Adrenal gland (tissue), 12 donors: ENCODE measurements around the gene NADSYN1. TPM values are rescaled to one million over a fixed set of nuclear protein-coding genes. Genes with fewer than 3 reads are reported as not detected.
"Not testable (repeated sequence)": the region's sequence is repeated elsewhere in the genome, so short reads cannot be mapped to it uniquely, and the experiment has no call there.

Experiments
- DNase-seq, 7 donors: peaks; one replicate each; pipeline ENCODE4 v3.0.0-alpha.2; 2019 to 2020
- H3K27ac ChIP-seq, 5 donors: fragments of 200-600 bp; sonication (generic) in 4 of 5; 1 replicate in 3 of 5; 2 replicates in 2 of 5; pipeline versions ENCODE4 v1.5.1 to v1.8.0; 2016 to 2020; ENCODE audit warnings: mild to moderate bottlenecking in 1 of 5
- H3K27me3 ChIP-seq: fragments of 200-600 bp; 2 replicates; pipeline ENCODE4 v1.8.0; 2021
- H3K36me3 ChIP-seq, 2 donors: fragments of 200-600 bp; replicated peaks in 1 of 2; 1 replicate in 1 of 2; 2 replicates in 1 of 2; pipeline versions ENCODE4 v1.5.1 to v1.8.0; 2018 to 2022
- H3K4me1 ChIP-seq, 2 donors: fragments of 200-600 bp; replicated peaks in 1 of 2; 1 replicate in 1 of 2; 2 replicates in 1 of 2; pipeline versions ENCODE4 v1.5.1 to v1.8.0; 2018 to 2021
- H3K4me3 ChIP-seq, 4 donors: fragments of 200-600 bp; sonication (generic) in 3 of 4; one replicate each; pipeline ENCODE4 v1.5.1; 2016 to 2018
- H3K9me3 ChIP-seq, 3 donors: fragments of 200-600 bp; sonication (generic) in 1 of 3; replicated peaks in 1 of 3; 1 replicate in 2 of 3; 2 replicates in 1 of 3; pipeline versions ENCODE4 v1.5.1 to v1.8.0; 2016 to 2021
- CTCF ChIP-seq, 6 experiments: fragments of 450-650 bp in 4 of 6; fragments of 200-600 bp in 2 of 6; sonication (generic) in 1 of 6; IDR thresholded peaks; 1 replicate in 5 of 6; 2 replicates in 1 of 6; pipeline versions ENCODE4 v1.5.1 to v1.8.0; 2016 to 2021; ENCODE audit warnings: antibody characterized with exemption in 6 of 6, mild to moderate bottlenecking in 2 of 6, moderate library complexity in 1 of 6
- POLR2A ChIP-seq, 2 donors: fragments of 450-650 bp; IDR thresholded peaks; one replicate each; pipeline ENCODE4 v1.6.1; 2017; ENCODE audit warnings: antibody characterized with exemption in 2 of 2, mild to moderate bottlenecking in 2 of 2, moderate library complexity in 1 of 2
- WGBS, 4 donors: extraction: QIAGEN DNeasy Blood & Tissue Kit in 2 of 4; methylation state at CpG; one replicate each; pipeline versions ENCODE4 v1.1.5 to v1.1.7; 2013 to 2017; 5-methylcytosine and 5-hydroxymethylcytosine counted together
- intact Hi-C, 2 donors: fragments of 100-400 bp; cut with DNase I; formaldehyde crosslinking; loops; one replicate each; pipeline versions ENCODE4 v1.14.1 to v1.15.0; 2022 to 2023
- polyA plus RNA-seq, 3 donors: library from polyadenylated mRNA; stranded (reverse); fragments of 200-250 nt in 2 of 3; fragments of 350-450 nt in 1 of 3; fragmentation: Illumina TruSeq in 1 of 3; extraction: RNeasy Lipid Tissue Mini Kit (QIAGEN cat#74804) in 1 of 3; gene quantifications; one replicate each; pipeline ENCODE4 v1.2.3, GENCODE V29; 2013 to 2014
- total RNA-seq, 9 donors: library from RNA; depleted of rRNA in 4 of 9; stranded (reverse); fragments of >200 nt in 4 of 9; fragments of 120-200 nt in 1 of 9; fragmentation: NEBNext Ultra II Directional in 1 of 9; extraction: Animal tissue kit (Norgen Biotek cat#: 25700) in 1 of 9; gene quantifications; one replicate each; pipeline versions ENCODE4 v1.1.0 to v1.2.4, GENCODE V29; 2013 to 2023
- donor health status: healthy with polysubstance abuse.
- donor health status: Bipolar disorder and iron deficiency.
- donor health status: DM: yes; HTN: yes; CAD: no.
- donor health status: DM: no; HTN: no; CAD: no.
- donor health status: DM: no; HTN: no; CAD: no.
- donor health status: DM: yes; HTN: yes; CAD: no.

Gene NADSYN1
- total and polyA plus RNA-seq, 12 donors, result 37.1 to 128 (median 58.5) TPM

- no peak for TF ChIP-seq POLR2A (IDR thresholded peaks at IDR 0.05)
- no peak for TF ChIP-seq CTCF (IDR thresholded peaks at IDR 0.05)
- no peak for DNase-seq
- WGBS, 4 donors, result 62 to 82% (median 78%) methylated on average over 3 of the region's 3 CpGs
Measured at GRCh38 chr11:71525188-71525937, 72.4 kb downstream of the NADSYN1 start.

GRCh38 chr11:71525938-71526495 is 73.0 kb downstream of the NADSYN1 start:
- no peak overlapping the region for H3K4me3 ChIP-seq
- H3K27ac ChIP-seq, result no peak overlapping the region
- intact Hi-C loops, result no loop called here
- H3K9me3 ChIP-seq, result no peaks in the 10 kb centered on the region
- H3K27me3 ChIP-seq, result no peaks in the 10 kb centered on the region
- DNase-seq, result peak in 1 of 7 donors; percentile 3
- WGBS, 4 donors, result 78 to 92% (median 83%) methylated on average over 1 to 2 of the region's 2 CpGs
- TF ChIP-seq POLR2A (IDR thresholded peaks at IDR 0.05) (no peak), CTCF (IDR thresholded peaks at IDR 0.05) (no peak)
- no peaks in the 10 kb centered on the region for H3K4me1 ChIP-seq
- H3K36me3 ChIP-seq, result no peaks in the 10 kb centered on the region

More at GRCh38 chr11:71525188-71525937, 72.4 kb downstream of the NADSYN1 start:
- no peaks in the 10 kb centered on the region for H3K9me3 ChIP-seq
- H3K4me1 ChIP-seq, result no peaks in the 10 kb centered on the region
- no peaks in the 10 kb centered on the region for H3K27me3 ChIP-seq
- no peaks in the 10 kb centered on the region for H3K36me3 ChIP-seq
- intact Hi-C loops, result no loop called here
- no peak overlapping the region for H3K4me3 ChIP-seq
- H3K27ac ChIP-seq, result no peak overlapping the region

GRCh38 chr11:71526796-71527575 is 74.0 kb downstream of the NADSYN1 start, which contains the start of gene KRTAP5-7:
TSS of gene KRTAP5-7 (plus strand) at chr11:71527267. CDS start at chr11:71527301, 34 bp downstream.
- H3K9me3 ChIP-seq, H3K4me3 ChIP-seq, intact Hi-C loops, H3K4me1 ChIP-seq, H3K36me3 ChIP-seq, H3K27ac ChIP-seq, DNase-seq, H3K27me3 ChIP-seq: not testable (repeated sequence)
- WGBS, 4 donors, result 62 to 65% (median 64%) methylated on average over 5 to 10 of the region's 10 CpGs

GRCh38 chr11:71527576-71528210 is 74.7 kb downstream of the NADSYN1 start:
- H3K36me3 ChIP-seq, result no peaks in the 10 kb centered on the region
- DNase-seq, result no peak
- WGBS, 4 donors, result 87 to 95% (median 92%) methylated on average over 3 to 6 of the region's 6 CpGs
- H3K27ac ChIP-seq, result no peak overlapping the region
- TF ChIP-seq CTCF (IDR thresholded peaks at IDR 0.05) (no peak), POLR2A (IDR thresholded peaks at IDR 0.05) (no peak)
- H3K4me1 ChIP-seq, result no peaks in the 10 kb centered on the region
- H3K9me3 ChIP-seq, result no peaks in the 10 kb centered on the region
- no peak overlapping the region for H3K4me3 ChIP-seq
- intact Hi-C loops, result no loop called here
- no peaks in the 10 kb centered on the region for H3K27me3 ChIP-seq
